GM18519 (cell line): ENCODE measurements around the gene PAQR6.

Experiments
- ATAC-seq: cut with Tn5 transposase; IDR thresholded peaks from one replicate; pipeline ENCODE4 v1.9.1; 2021; ENCODE audit warnings: mild to moderate bottlenecking, moderate library complexity; ENCODE audit not compliant: unreplicated experiment, low FRiP score

The PAQR6 gene

GRCh38 chr1:156200044-156200443 is 47.8 kb downstream of the PAQR6 start:
- no peak for ATAC-seq

DNA sequence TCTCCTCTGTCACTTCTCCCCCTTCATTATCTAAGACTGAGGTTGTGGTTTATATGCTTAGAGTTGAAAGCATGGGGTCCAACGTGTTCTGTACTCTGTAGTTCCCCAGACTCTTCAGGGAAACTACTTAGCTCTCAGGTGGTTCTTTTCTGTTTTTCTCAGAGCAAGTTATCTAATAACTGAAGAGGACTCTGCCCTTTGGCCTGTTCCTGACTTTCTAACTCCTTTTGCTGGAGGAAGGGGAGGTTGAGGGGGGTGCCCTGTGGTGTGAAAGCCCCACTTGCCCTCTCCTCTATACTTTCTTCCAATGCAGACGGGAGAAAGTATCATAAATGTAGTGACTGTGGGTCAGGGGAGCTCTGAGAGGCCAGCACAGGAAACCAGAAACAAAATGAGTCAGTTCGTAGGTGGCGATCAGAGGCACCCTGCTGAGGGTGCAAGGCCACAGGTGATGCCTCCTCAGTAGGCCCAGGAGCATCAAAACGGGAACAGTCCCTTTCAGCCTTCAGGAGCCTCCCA is 49.0 kb downstream of the PAQR6 start:
- ATAC-seq = no peak

GRCh38 chr1:156196445-156196844 is 51.4 kb downstream of the PAQR6 start:
- no peak for ATAC-seq

- ATAC-seq = no peak
These were observed 52.0 kb downstream of the PAQR6 start for GRCh38 chr1:156195853-156196252.

GRCh38 chr1:156194300-156194652 is 53.6 kb downstream of the PAQR6 start:
- ATAC-seq = no peak

DNA sequence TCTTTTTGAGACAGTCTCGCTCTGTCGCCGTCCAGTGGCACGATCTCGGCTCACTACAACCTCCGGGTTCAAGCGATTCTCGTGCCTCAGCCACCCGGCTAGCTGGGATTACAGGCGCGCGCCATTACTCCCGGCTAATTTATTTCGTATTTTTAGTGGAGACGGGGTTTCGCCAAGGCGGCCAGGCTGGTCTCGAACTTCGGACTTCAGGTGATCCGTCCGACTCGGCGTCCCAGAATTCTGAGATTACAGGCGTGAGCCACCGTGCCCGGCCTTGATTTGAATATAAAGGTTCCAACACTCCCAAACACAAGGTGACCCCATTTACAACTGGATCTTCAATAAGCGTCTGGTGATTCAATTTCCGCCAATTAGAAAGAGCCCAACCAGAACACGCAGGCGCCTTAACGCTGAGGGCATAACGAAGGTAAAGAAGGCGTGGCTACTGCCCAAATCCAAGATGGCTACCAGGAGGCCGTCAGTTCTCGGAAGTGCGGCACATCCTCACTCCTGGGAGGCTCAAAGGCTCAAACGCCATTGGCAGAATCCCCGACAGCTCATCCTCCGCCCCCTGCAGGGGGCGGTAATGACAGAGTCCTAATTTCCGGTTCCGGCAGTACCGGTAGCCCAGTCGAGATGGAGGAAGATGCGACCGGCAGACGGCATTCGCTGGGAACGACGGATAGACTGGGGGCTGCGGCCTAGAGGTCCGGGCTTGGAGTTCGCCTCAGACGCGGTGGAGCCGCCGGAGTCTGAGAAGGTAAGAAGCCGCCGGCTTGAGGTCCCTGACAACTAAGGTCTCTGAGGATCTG is 54.2 kb downstream of the PAQR6 start, which contains the start of gene SLC25A44:
TSS of gene SLC25A44 (plus strand) at position 617 of the 812 bp plus-strand sequence. CDS start 5,744 bp downstream, outside the sequence.
- ATAC-seq = peak; percentile 89
